GM12878 (cell line): ENCODE measurements around the gene SPTAN1. TPM values are rescaled to one million over a fixed set of nuclear protein-coding genes. Genes with fewer than 3 reads are reported as not detected.

Source experiments
- ATAC-seq: fragments of 200-7000 bp; cut with Tn5 transposase; 3 replicates; pipeline ENCODE4 v1.9.1; 2020; ENCODE audit warnings: mild to moderate bottlenecking, moderate library complexity
- BruUV-seq: library from RNA; stranded (reverse); fragments of 400-500 nt; replicated peaks from 2 replicates; lab custom pipeline; 2021; lab: Mats Ljungman, UMichigan
- CTCF ChIA-PET: fragments of 300-600 bp; sonication (Branson Sonifier 250); formaldehyde crosslinking; extraction: SDS; loops from one replicate; lab custom pipeline; 2021; ENCODE audit warnings: inconsistent platforms; lab: Yijun Ruan, JAX
- POLR2A ChIA-PET: fragments of 350-600 bp; formaldehyde crosslinking; extraction: SDS; loops from one replicate; lab custom pipeline; 2021; ENCODE audit warnings: inconsistent platforms; lab: Charles Lee
- RAD21 ChIA-PET: fragments of 300-600 bp; sonication (Branson Sonifier 250); formaldehyde crosslinking; loops from one replicate; lab custom pipeline; 2023; ENCODE audit warnings: antibody characterized with exemption; ENCODE audit not compliant: unreplicated experiment; lab: Charles Lee
- SMC1A ChIA-PET: fragments of 300-600 bp; sonication (Branson Sonifier 250); formaldehyde crosslinking; loops from one replicate; lab custom pipeline; 2023; ENCODE audit not compliant: unreplicated experiment, uncharacterized antibody; lab: Charles Lee
- DNase-seq: peaks from one replicate; pipeline ENCODE4 v3.0.0-alpha.2; 2011; ENCODE audit warnings: low read depth, low spot score
- FAIRE-seq: peaks from 3 replicates; lab custom pipeline; 2011; peaks lifted over from hg19 to GRCh38; lab: Jason Lieb, UNC
- H2AFZ ChIP-seq: 2 replicates; pipeline ENCODE4 v1.6.0; 2011; ENCODE audit warnings: low read depth, low read length, control low read depth; ENCODE audit not compliant: control insufficient read depth
- H3K27ac ChIP-seq: 2 replicates; pipeline ENCODE4 v1.5.1; 2011; ENCODE audit warnings: control low read depth; ENCODE audit not compliant: control insufficient read depth, insufficient read depth
- H3K27me3 ChIP-seq, 2 experiments: replicated peaks in 1 of 2; 2 replicates each; pipeline versions ENCODE4 v1.6.0 to v1.6.1; 2011; ENCODE audit warnings: low read length in 1 of 2; ENCODE audit not compliant: control insufficient read depth in 2 of 2, insufficient read depth in 2 of 2
- H3K36me3 ChIP-seq, 2 experiments: 2 replicates each; pipeline ENCODE4 v1.5.1; 2011; ENCODE audit warnings: low read length in 1 of 2; ENCODE audit not compliant: control insufficient read depth in 2 of 2, insufficient read depth in 2 of 2
- H3K4me1 ChIP-seq: 2 replicates; pipeline ENCODE4 v1.6.1; 2011; ENCODE audit warnings: mild to moderate bottlenecking, low read length, moderate library complexity, mixed read lengths; ENCODE audit not compliant: control insufficient read depth, insufficient read depth
- H3K4me2 ChIP-seq: 2 replicates; pipeline ENCODE4 v1.6.0; 2011; ENCODE audit warnings: control low read depth; ENCODE audit not compliant: control insufficient read depth, insufficient read depth
- H3K4me3 ChIP-seq: fragments of 200-600 bp; sonication (generic); 2 replicates; pipeline ENCODE4 v1.5.1; 2016
- H3K79me2 ChIP-seq: 2 replicates; pipeline ENCODE4 v1.6.0; 2011; ENCODE audit warnings: low read length; ENCODE audit not compliant: control insufficient read depth, insufficient read depth
- H3K9ac ChIP-seq: 2 replicates; pipeline ENCODE4 v1.8.0; 2011; ENCODE audit warnings: low read length, control low read depth, mixed read lengths; ENCODE audit not compliant: control insufficient read depth, insufficient read depth
- H3K9me3 ChIP-seq: replicated peaks from 3 replicates; pipeline ENCODE4 v1.5.1; 2011; ENCODE audit warnings: mild to moderate bottlenecking, low read length; ENCODE audit not compliant: control insufficient read depth, insufficient read depth
- H4K20me1 ChIP-seq: 2 replicates; pipeline ENCODE4 v1.6.0; 2011; ENCODE audit not compliant: control insufficient read depth, insufficient read depth
- BMI1 ChIP-seq: fragments of 450-650 bp; IDR thresholded peaks from 2 replicates; pipeline ENCODE4 v1.6.1; 2016; ENCODE audit warnings: mild to moderate bottlenecking, moderate library complexity, borderline replicate concordance
- CBX5 ChIP-seq: sonication (generic); IDR thresholded peaks from 2 replicates; pipeline ENCODE4 v1.6.1; 2016; ENCODE audit warnings: low read depth, moderate library complexity, mild to moderate bottlenecking, inconsistent platforms
- FOXK2 ChIP-seq: fragments of 450-650 bp; IDR thresholded peaks from 2 replicates; pipeline ENCODE4 v1.6.1; 2017; ENCODE audit warnings: mild to moderate bottlenecking, moderate library complexity
- GABPA ChIP-seq: IDR thresholded peaks from 2 replicates; pipeline ENCODE4 v1.6.1; 2014; ENCODE audit warnings: antibody characterized with exemption, low read depth, mild to moderate bottlenecking, inconsistent platforms
- POLR2AphosphoS2 ChIP-seq: IDR thresholded peaks from 2 replicates; pipeline ENCODE4 v1.6.1; 2011; ENCODE audit warnings: low read depth, mild to moderate bottlenecking, low read length, improper control_type of control experiment, moderate library complexity
- SP1 ChIP-seq: IDR thresholded peaks from one replicate; pipeline ENCODE4 v1.6.1; 2011; ENCODE audit warnings: low read depth, low read length
- TCF7 ChIP-seq: IDR thresholded peaks from 2 replicates; pipeline ENCODE4 v1.6.1; 2014; ENCODE audit warnings: antibody characterized with exemption, borderline replicate concordance
- WGBS: methylation state at CpG from one replicate; pipeline ENCODE4 v1.1.6; 2016; ENCODE audit warnings: low lambda C conversion rate; ENCODE audit not compliant: insufficient replicate concordance, insufficient coverage; ENCODE audit errors: missing lambda C conversion rate; 5-methylcytosine and 5-hydroxymethylcytosine counted together
- in situ Hi-C: fragments of 300-500 bp; cut with MboI; formaldehyde crosslinking; loops from 9 replicates; pipeline ENCODE4 v1.14.3; 2018; ENCODE audit warnings: mixed read lengths
- intact Hi-C: fragments of 100-400 bp; cut with micrococcal nuclease; formaldehyde crosslinking; loops from one replicate; pipeline ENCODE4 v1.14.2; 2022; ENCODE audit not compliant: unreplicated experiment
- polyA plus RNA-seq, 11 experiments: library from polyadenylated mRNA; depleted of rRNA in 4 of 11; unstranded in 6 of 11; stranded (reverse) in 5 of 11; fragments of >200 nt; fragmentation: Nextera tagmentation in 4 of 11; fragmentation: Illumina TruSeq in 1 of 11; extraction: Ambion mirVana in 4 of 11; extraction: Trizol in 1 of 11; gene quantifications; 1 replicate in 1 of 11; 2 replicates in 10 of 11; pipeline versions ENCODE4 v1.2.1 to v1.2.3, GENCODE V29; 2011 to 2016; ENCODE audit warnings: inconsistent platforms in 2 of 11, missing spikeins in 2 of 11, low read depth in 1 of 11
- total RNA-seq, 4 experiments: library from RNA; depleted of rRNA in 3 of 4; stranded (reverse); fragments of >200 nt in 3 of 4; fragmentation: Illumina TruSeq in 1 of 4; extraction: Trizol in 1 of 4; gene quantifications; 2 replicates each; pipeline versions ENCODE4 v1.2.1 to v1.2.3, GENCODE V29; 2013 to 2021
- TF ChIP-seq, protein P1 (sequence below): IDR thresholded peaks from 2 replicates; pipeline ENCODE4 v1.6.1; 2012; ENCODE audit warnings: low read depth, low read length, improper control_type of control experiment

SPTAN1 gene
- total and polyA plus RNA-seq, 10 of the 15 experiments (the other 5 are each of a cell fraction or from before 2014, with no cell fraction given): 18.7 to 156 (median 73.6) TPM

DNA sequence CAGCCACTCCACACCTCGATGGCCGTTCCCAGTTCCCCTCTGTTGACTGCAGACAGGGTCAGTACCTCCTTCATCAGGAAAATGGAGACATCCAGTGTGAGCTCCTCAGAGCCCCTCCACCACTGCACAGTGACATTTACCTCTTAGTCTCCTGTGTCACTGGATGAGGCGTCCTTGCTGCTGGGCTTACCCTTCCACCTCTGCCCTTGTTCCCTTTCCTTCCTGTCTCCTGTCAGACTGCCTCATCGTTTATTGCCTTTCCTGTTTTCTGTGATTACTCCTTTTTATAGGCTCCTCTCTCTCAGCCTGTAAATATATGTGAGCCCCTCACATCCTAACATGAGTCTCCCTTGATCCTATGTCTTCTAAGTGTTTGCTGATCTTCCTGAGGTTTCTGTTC lies 23.2 kb upstream of the SPTAN1 start (continued):
- TF ChIP-seq TCF7 (no peak), CBX5 (no peak), BMI1 (no peak), SP1 (no peak), FOXK2 (no peak), POLR2AphosphoS2 (no peak)
- TF ChIP-seq, protein P1, sequence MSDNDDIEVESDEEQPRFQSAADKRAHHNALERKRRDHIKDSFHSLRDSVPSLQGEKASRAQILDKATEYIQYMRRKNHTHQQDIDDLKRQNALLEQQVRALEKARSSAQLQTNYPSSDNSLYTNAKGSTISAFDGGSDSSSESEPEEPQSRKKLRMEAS: no peak

DNA sequence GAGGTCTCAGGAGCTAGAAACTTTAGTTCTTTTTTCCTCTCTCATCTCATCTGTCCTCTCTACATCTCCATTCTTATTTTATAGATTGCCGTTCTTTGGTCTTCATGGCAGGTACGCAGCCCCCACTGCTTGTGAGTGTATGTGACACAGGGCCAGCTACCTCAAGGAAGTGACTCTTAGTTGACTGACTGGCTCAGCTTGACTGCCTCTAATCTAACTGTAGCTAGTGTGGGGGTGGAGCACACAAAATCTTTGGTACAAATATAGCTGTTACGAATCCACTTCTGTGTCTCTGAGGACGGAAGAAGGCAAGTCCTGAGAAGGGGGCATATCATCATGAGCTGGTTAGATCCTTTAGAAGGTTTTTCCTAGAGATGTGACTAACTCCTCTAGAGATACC lies 19.8 kb upstream of the SPTAN1 start:
- H3K79me2 ChIP-seq: no peaks in the 10 kb centered on the region
- H3K27ac ChIP-seq: no peak overlapping the region
- no peaks in the 10 kb centered on the region for H3K4me1 ChIP-seq
- ChIA-PET CTCF (interaction anchor here (1.0 kb wide), 1 partner anchor 94 kb away, joined by 3 read pairs; no protein-coding TSS in a partner anchor), SMC1A (interaction anchor here (0.8 kb wide), 1 partner anchor 27 kb away, joined by 3 read pairs; no protein-coding TSS in a partner anchor), RAD21 (no interaction called here), POLR2A (interaction anchor here (0.7 kb wide), 1 partner anchor 53 kb away, joined by 6 read pairs; no protein-coding TSS in a partner anchor)
- ATAC-seq (no peak), FAIRE-seq (no peak), DNase-seq (no peak)
- H3K27me3 ChIP-seq: no peaks in the 10 kb centered on the region
- intact Hi-C loops: no loop called here
- H3K9ac ChIP-seq: no peak overlapping the region
- H3K36me3 ChIP-seq: peaks cover 8 to 13% of the 10 kb centered on the region in 2 experiments
- no peak for TF ChIP-seq GABPA
- 57% methylated on average over 4 of the region's 4 CpGs for WGBS
- H2AFZ ChIP-seq: no peak overlapping the region
- no TSS peak for BruUV-seq
- H3K4me2 ChIP-seq: no peak overlapping the region
- H4K20me1 ChIP-seq: no peaks in the 10 kb centered on the region
- in situ Hi-C loops: no loop called here
- no peak overlapping the region for H3K4me3 ChIP-seq
- no peaks in the 10 kb centered on the region for H3K9me3 ChIP-seq
